ENCODE data around the gene ACSBG1.
"Not testable (repeated sequence)": the region's sequence is repeated elsewhere in the genome, so short reads cannot be mapped to it uniquely, and the experiment has no call there.

ACSBG1 gene

GRCh38 chr15:78155355-78155939 lies 78.9 kb downstream of the ACSBG1 start:
- Histone ChIP-seq H3K4me1 (ENCODE audit: control insufficient read depth in 5 of 5, insufficient read depth in 5 of 5, low read length in 5 of 5) (peaks cover 2 to 38% (median 27%) of the 10 kb centered on the region in 5 donors), H3K9me3 (ENCODE audit: control insufficient read depth in 5 of 5, low read length in 5 of 5) (no peaks in the 10 kb centered on the region), H3K27me3 (ENCODE audit: control insufficient read depth in 5 of 5, insufficient read depth in 4 of 5, low read length in 5 of 5) (no peaks in the 10 kb centered on the region), H3K36me3 (ENCODE audit: control insufficient read depth in 5 of 5, insufficient read depth in 5 of 5, low read length in 5 of 5) (peaks cover 0 to 20% (median 6%) of the 10 kb centered on the region in 5 donors), H3K4me3 (ENCODE audit: low read depth in 1 of 5, low read length in 5 of 5) (no peak overlapping the region), H3K9ac (ENCODE audit: low read length in 5 of 5) (peak overlapping the region in 1 of 5 donors; percentile 48), H3K27ac (ENCODE audit: low read depth, low read length) (peak overlapping the region; percentile 75)

- H3K4me3 ChIP-seq (ENCODE audit: low read depth in 1 of 5, low read length in 5 of 5) = no peak overlapping the region
- peaks cover 0 to 18% (median 3%) of the 10 kb centered on the region in 5 donors for H3K36me3 ChIP-seq (ENCODE audit: control insufficient read depth in 5 of 5, insufficient read depth in 5 of 5, low read length in 5 of 5)
- peaks cover 5 to 43% (median 31%) of the 10 kb centered on the region in 5 donors for H3K4me1 ChIP-seq (ENCODE audit: control insufficient read depth in 5 of 5, insufficient read depth in 5 of 5, low read length in 5 of 5)
Observed at GRCh38 chr15:78154955-78155354, 79.4 kb downstream of the ACSBG1 start.

GRCh38 chr15:78151075-78151474 lies 83.3 kb downstream of the ACSBG1 start:
- peak overlapping the region in 1 of 5 donors; percentile 97 for H3K9ac ChIP-seq (ENCODE audit: low read length in 5 of 5)
- not testable (repeated sequence) for H3K9me3 ChIP-seq (ENCODE audit: control insufficient read depth in 5 of 5, low read length in 5 of 5); H3K36me3 ChIP-seq (ENCODE audit: control insufficient read depth in 5 of 5, insufficient read depth in 5 of 5, low read length in 5 of 5); H3K4me3 ChIP-seq (ENCODE audit: low read depth in 1 of 5, low read length in 5 of 5); H3K27me3 ChIP-seq (ENCODE audit: control insufficient read depth in 5 of 5, insufficient read depth in 4 of 5, low read length in 5 of 5)
- peak overlapping the region; percentile 78 for H3K27ac ChIP-seq (ENCODE audit: low read depth, low read length)
- peaks cover 7 to 61% (median 56%) of the 10 kb centered on the region in 5 donors for H3K4me1 ChIP-seq (ENCODE audit: control insufficient read depth in 5 of 5, insufficient read depth in 5 of 5, low read length in 5 of 5)

More at GRCh38 chr15:78154955-78155354, 79.4 kb downstream of the ACSBG1 start:
- peak overlapping the region in 2 of 5 donors; percentile 0 to 48 for H3K9ac ChIP-seq (ENCODE audit: low read length in 5 of 5)
- no peaks in the 10 kb centered on the region for H3K9me3 ChIP-seq (ENCODE audit: control insufficient read depth in 5 of 5, low read length in 5 of 5)
- H3K27me3 ChIP-seq (ENCODE audit: control insufficient read depth in 5 of 5, insufficient read depth in 4 of 5, low read length in 5 of 5) = no peaks in the 10 kb centered on the region
- peak overlapping the region; percentile 75 for H3K27ac ChIP-seq (ENCODE audit: low read depth, low read length)

- no peaks in the 10 kb centered on the region for H3K9me3 ChIP-seq (ENCODE audit: control insufficient read depth in 5 of 5, low read length in 5 of 5)
- H3K27ac ChIP-seq (ENCODE audit: low read depth, low read length) = peak overlapping the region; percentile 78
- no peaks in the 10 kb centered on the region for H3K27me3 ChIP-seq (ENCODE audit: control insufficient read depth in 5 of 5, insufficient read depth in 4 of 5, low read length in 5 of 5)
- H3K4me1 ChIP-seq (ENCODE audit: control insufficient read depth in 5 of 5, insufficient read depth in 5 of 5, low read length in 5 of 5) = peaks cover 5 to 53% (median 47%) of the 10 kb centered on the region in 5 donors
- peak overlapping the region; percentile 78 to 83 (median 82) for H3K4me3 ChIP-seq (ENCODE audit: low read depth in 1 of 5, low read length in 5 of 5)
- H3K36me3 ChIP-seq (ENCODE audit: control insufficient read depth in 5 of 5, insufficient read depth in 5 of 5, low read length in 5 of 5) = no peaks in the 10 kb centered on the region
- H3K9ac ChIP-seq (ENCODE audit: low read length in 5 of 5) = peak overlapping the region; percentile 82 to 97 (median 94)
Observed at GRCh38 chr15:78149805-78150751, 84.3 kb downstream of the ACSBG1 start.

GRCh38 chr15:78149068-78149804 lies 85.1 kb downstream of the ACSBG1 start, which contains the start of gene IDH3A:
Gene IDH3A, plus strand, starts transcription at chr15:78149362. Its CDS starts 42 bp downstream, at chr15:78149404.
- H3K27ac ChIP-seq (ENCODE audit: low read depth, low read length) = peak within 1 kb of the TSS; percentile 78
- H3K9me3 ChIP-seq (ENCODE audit: control insufficient read depth in 5 of 5, low read length in 5 of 5) = no peaks in the 10 kb centered on the region
- no peaks in the 10 kb centered on the region for H3K36me3 ChIP-seq (ENCODE audit: control insufficient read depth in 5 of 5, insufficient read depth in 5 of 5, low read length in 5 of 5)
- peaks cover 5 to 54% (median 44%) of the 10 kb centered on the region in 5 donors for H3K4me1 ChIP-seq (ENCODE audit: control insufficient read depth in 5 of 5, insufficient read depth in 5 of 5, low read length in 5 of 5)
- H3K9ac ChIP-seq (ENCODE audit: low read length in 5 of 5) = peak within 1 kb of the TSS; percentile 82 to 97 (median 94)
- H3K4me3 ChIP-seq (ENCODE audit: low read depth in 1 of 5, low read length in 5 of 5) = peak within 1 kb of the TSS; percentile 78 to 83 (median 82)
- no peaks in the 10 kb centered on the region for H3K27me3 ChIP-seq (ENCODE audit: control insufficient read depth in 5 of 5, insufficient read depth in 4 of 5, low read length in 5 of 5)

- H3K27ac ChIP-seq (ENCODE audit: low read depth, low read length) = peak overlapping the region; percentile 78
Observed at GRCh38 chr15:78148392-78149067, 85.8 kb downstream of the ACSBG1 start.

GRCh38 chr15:78147566-78147965 lies 86.8 kb downstream of the ACSBG1 start:
- no peaks in the 10 kb centered on the region for H3K27me3 ChIP-seq (ENCODE audit: control insufficient read depth in 5 of 5, insufficient read depth in 4 of 5, low read length in 5 of 5)
- H3K4me3 ChIP-seq (ENCODE audit: low read depth in 1 of 5, low read length in 5 of 5) = no peak overlapping the region
- H3K4me1 ChIP-seq (ENCODE audit: control insufficient read depth in 5 of 5, insufficient read depth in 5 of 5, low read length in 5 of 5) = peaks cover 5 to 54% (median 44%) of the 10 kb centered on the region in 5 donors
- H3K27ac ChIP-seq (ENCODE audit: low read depth, low read length) = peak overlapping the region; percentile 78
- H3K9me3 ChIP-seq (ENCODE audit: control insufficient read depth in 5 of 5, low read length in 5 of 5) = no peaks in the 10 kb centered on the region
- no peaks in the 10 kb centered on the region for H3K36me3 ChIP-seq (ENCODE audit: control insufficient read depth in 5 of 5, insufficient read depth in 5 of 5, low read length in 5 of 5)
- peak overlapping the region in 3 of 5 donors; percentile 44 to 76 (median 75) for H3K9ac ChIP-seq (ENCODE audit: low read length in 5 of 5)

More at GRCh38 chr15:78148392-78149067, 85.8 kb downstream of the ACSBG1 start:
- peak overlapping the region; percentile 38 to 83 (median 77) for H3K4me3 ChIP-seq (ENCODE audit: low read depth in 1 of 5, low read length in 5 of 5)
- H3K4me1 ChIP-seq (ENCODE audit: control insufficient read depth in 5 of 5, insufficient read depth in 5 of 5, low read length in 5 of 5) = peaks cover 5 to 54% (median 44%) of the 10 kb centered on the region in 5 donors
- no peaks in the 10 kb centered on the region for H3K27me3 ChIP-seq (ENCODE audit: control insufficient read depth in 5 of 5, insufficient read depth in 4 of 5, low read length in 5 of 5)
- no peaks in the 10 kb centered on the region for H3K36me3 ChIP-seq (ENCODE audit: control insufficient read depth in 5 of 5, insufficient read depth in 5 of 5, low read length in 5 of 5)
- no peaks in the 10 kb centered on the region for H3K9me3 ChIP-seq (ENCODE audit: control insufficient read depth in 5 of 5, low read length in 5 of 5)
- H3K9ac ChIP-seq (ENCODE audit: low read length in 5 of 5) = peak overlapping the region; percentile 35 to 76 (median 72)

- Histone ChIP-seq H3K36me3 (ENCODE audit: control insufficient read depth in 5 of 5, insufficient read depth in 5 of 5, low read length in 5 of 5) (no peaks in the 10 kb centered on the region), H3K4me1 (ENCODE audit: control insufficient read depth in 5 of 5, insufficient read depth in 5 of 5, low read length in 5 of 5) (peaks cover 5 to 54% (median 44%) of the 10 kb centered on the region in 5 donors), H3K9ac (ENCODE audit: low read length in 5 of 5) (no peak overlapping the region), H3K4me3 (ENCODE audit: low read depth in 1 of 5, low read length in 5 of 5) (no peak overlapping the region), H3K27me3 (ENCODE audit: control insufficient read depth in 5 of 5, insufficient read depth in 4 of 5, low read length in 5 of 5) (no peaks in the 10 kb centered on the region), H3K27ac (ENCODE audit: low read depth, low read length) (peak overlapping the region; percentile 78), H3K9me3 (ENCODE audit: control insufficient read depth in 5 of 5, low read length in 5 of 5) (no peaks in the 10 kb centered on the region)
Observed at GRCh38 chr15:78146425-78147154, 87.8 kb downstream of the ACSBG1 start.

- no peak overlapping the region for H3K4me3 ChIP-seq (ENCODE audit: low read depth in 1 of 5, low read length in 5 of 5)
- H3K9ac ChIP-seq (ENCODE audit: low read length in 5 of 5) = no peak overlapping the region
- no peak overlapping the region for H3K27ac ChIP-seq (ENCODE audit: low read depth, low read length)
- H3K4me1 ChIP-seq (ENCODE audit: control insufficient read depth in 5 of 5, insufficient read depth in 5 of 5, low read length in 5 of 5) = peaks cover 0 to 26% (median 15%) of the 10 kb centered on the region in 5 donors
- no peaks in the 10 kb centered on the region for H3K27me3 ChIP-seq (ENCODE audit: control insufficient read depth in 5 of 5, insufficient read depth in 4 of 5, low read length in 5 of 5)
- H3K9me3 ChIP-seq (ENCODE audit: control insufficient read depth in 5 of 5, low read length in 5 of 5) = no peaks in the 10 kb centered on the region
- H3K36me3 ChIP-seq (ENCODE audit: control insufficient read depth in 5 of 5, insufficient read depth in 5 of 5, low read length in 5 of 5) = no peaks in the 10 kb centered on the region
Observed at GRCh38 chr15:78142332-78142731, 92.0 kb downstream of the ACSBG1 start.

Data from subcutaneous abdominal adipose tissue (tissue), 5 donors.